ENCODE results near the gene BLOC1S4. TPM values are rescaled to one million over a fixed set of nuclear protein-coding genes. Genes with fewer than 3 reads are reported as not detected.
A peak's percentile ranks its signal among the peaks of the same experiment; 100 is the strongest.

BLOC1S4 gene
- total RNA-seq, 1 experiment from 2014 or later = 15.7 TPM

DNA sequence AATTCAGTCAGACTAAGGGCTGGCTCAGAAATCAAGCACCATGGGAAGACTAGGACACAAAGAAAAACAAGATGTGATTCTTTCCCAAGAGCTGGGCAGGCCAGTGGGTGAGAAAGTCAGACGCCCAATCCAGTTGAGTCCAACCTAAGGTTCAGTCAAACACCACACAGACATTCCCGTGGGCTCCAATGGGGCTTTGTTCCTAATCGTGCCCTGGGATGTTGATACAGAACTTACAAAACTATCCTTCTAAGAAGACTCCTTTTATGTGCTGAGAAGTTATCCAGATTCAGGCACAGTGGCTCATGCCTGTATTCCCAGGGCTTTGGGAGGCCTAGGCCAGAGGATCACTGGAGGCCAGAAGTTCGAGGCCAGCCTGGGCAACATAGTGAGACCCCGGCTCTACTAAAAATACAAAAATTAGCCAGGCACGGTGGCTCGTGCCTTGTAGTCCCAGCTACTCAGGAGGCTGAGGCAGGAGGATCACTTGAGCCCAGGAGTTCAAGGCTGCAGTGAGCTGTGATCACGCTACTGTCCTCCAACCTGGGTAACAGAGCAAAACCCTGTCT lies 3.7 kb downstream of the BLOC1S4 start:
- RAD21 ChIA-PET (ENCODE audit: low non-redundant PET in 1 of 2, low total read pairs in 2 of 2, uncharacterized antibody in 2 of 2, unreplicated experiment in 2 of 2) = interaction anchor here (1.2 to 2.1 kb wide), 2 partner anchors 154 kb away, joined by 11 to 15 read pairs; no protein-coding TSS in a partner anchor
- Histone ChIP-seq H2AFZ (ENCODE audit: low read depth, low read length, poor library complexity, severe bottlenecking) (no peak overlapping the region), H3K27ac (ENCODE audit: low read depth, low read length) (no peak overlapping the region), H3K79me2 (ENCODE audit: insufficient read depth, low read length) (peaks cover 14% of the 10 kb centered on the region), H3K4me2 (ENCODE audit: low read length) (peak overlapping the region; percentile 26; the same call in 1 of the 2 replicates), H3K4me1 (ENCODE audit: control insufficient read depth in 1 of 2, insufficient read depth in 2 of 2, low read length in 2 of 2) (peaks cover 4 to 20% of the 10 kb centered on the region in 2 experiments; a peak in 3 of 4 replicates), H3K27me3 (ENCODE audit: insufficient read depth, low read length) (no peaks in the 10 kb centered on the region), H4K20me1 (ENCODE audit: insufficient read depth) (no peaks in the 10 kb centered on the region), H3K9me3 (ENCODE audit: control insufficient read depth in 1 of 2, insufficient read depth in 1 of 2, low read depth in 1 of 2, low read length in 2 of 2) (no peaks in the 10 kb centered on the region), H3K9ac (ENCODE audit: low read length) (no peak overlapping the region), H3K4me3 (replicated peaks in 1 of 2; ENCODE audit: low read depth in 1 of 2, low read length in 2 of 2) (no peak overlapping the region), H3K9me2 (ENCODE audit: insufficient read depth) (no peaks in the 10 kb centered on the region), H3K36me3 (ENCODE audit: control insufficient read depth in 1 of 2, insufficient read depth in 2 of 2, low read length in 2 of 2) (no peaks in the 10 kb centered on the region)
- POLR2A ChIA-PET = no interaction called here
- CTCF ChIA-PET = interaction anchor here (0.7 to 4.9 kb wide), 8 partner anchors 13 to 363 kb away, joined by 3 to 92 read pairs (median 4); no protein-coding TSS in a partner anchor
- no TSS peak for BruUV-seq (replicated peaks)
- intact Hi-C loops (cut with micrococcal nuclease) = loop anchor here (1.0 to 10.0 kb wide), 4 partner anchors 155 to 468 kb away; no protein-coding TSS in a partner anchor
- DNase-seq (ENCODE audit: low read depth, low spot score) (no peak), ATAC-seq (no peak)
- no peak for TF ChIP-seq ZNF274 (IDR thresholded peaks at IDR 0.05; ENCODE audit: low read depth, low read length)
- TF ChIP-seq, protein P1, sequence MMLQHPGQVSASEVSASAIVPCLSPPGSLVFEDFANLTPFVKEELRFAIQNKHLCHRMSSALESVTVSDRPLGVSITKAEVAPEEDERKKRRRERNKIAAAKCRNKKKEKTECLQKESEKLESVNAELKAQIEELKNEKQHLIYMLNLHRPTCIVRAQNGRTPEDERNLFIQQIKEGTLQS (IDR thresholded peaks at IDR 0.05) = no peak
- no peak for TF ChIP-seq EZH2 (IDR thresholded peaks at IDR 0.05)
- TF ChIP-seq SP1 (IDR thresholded peaks at IDR 0.05; ENCODE audit: low read depth) = no peak
- no peak for TF ChIP-seq SRF (IDR thresholded peaks at IDR 0.05; ENCODE audit: low read depth)

DNA sequence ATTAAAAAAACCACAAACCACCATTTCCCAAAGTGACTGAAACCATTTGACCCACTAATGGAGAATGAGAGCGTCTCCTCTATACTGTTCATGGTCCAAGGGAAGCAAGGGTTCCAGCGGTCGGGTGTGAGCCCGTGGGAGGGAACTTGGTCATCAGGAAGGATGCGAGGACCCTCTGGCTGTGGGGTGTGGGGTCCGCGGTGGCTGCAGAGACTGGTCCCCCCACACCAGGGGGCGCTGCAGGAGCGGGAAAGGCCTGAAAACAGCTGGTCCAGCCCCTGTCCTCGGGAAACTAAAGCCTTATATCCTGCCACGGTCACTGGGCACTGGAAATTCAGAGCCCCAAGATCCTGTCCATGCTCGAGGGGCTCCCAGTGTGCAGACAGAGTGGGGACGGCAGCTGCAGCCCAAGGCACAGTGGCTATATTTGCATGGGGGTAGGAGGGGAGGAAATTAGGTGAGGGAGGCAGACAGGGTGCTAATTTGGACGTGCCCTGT lies 4.3 kb downstream of the BLOC1S4 start:
- Histone ChIP-seq H3K4me2 (ENCODE audit: low read length) (peak overlapping the region; percentile 26), H3K9ac (ENCODE audit: low read length) (no peak overlapping the region), H3K9me2 (ENCODE audit: insufficient read depth) (no peaks in the 10 kb centered on the region), H3K4me3 (replicated peaks in 1 of 2; ENCODE audit: low read depth in 1 of 2, low read length in 2 of 2) (no peak overlapping the region), H3K27ac (ENCODE audit: low read depth, low read length) (no peak overlapping the region), H4K20me1 (ENCODE audit: insufficient read depth) (no peaks in the 10 kb centered on the region), H3K79me2 (ENCODE audit: insufficient read depth, low read length) (peaks cover 14% of the 10 kb centered on the region), H3K9me3 (ENCODE audit: control insufficient read depth in 1 of 2, insufficient read depth in 1 of 2, low read depth in 1 of 2, low read length in 2 of 2) (no peaks in the 10 kb centered on the region), H3K4me1 (ENCODE audit: control insufficient read depth in 1 of 2, insufficient read depth in 2 of 2, low read length in 2 of 2) (peaks cover 4 to 20% of the 10 kb centered on the region in 2 experiments; a peak in 3 of 4 replicates), H2AFZ (ENCODE audit: low read depth, low read length, poor library complexity, severe bottlenecking) (no peak overlapping the region), H3K27me3 (ENCODE audit: insufficient read depth, low read length) (no peaks in the 10 kb centered on the region), H3K36me3 (ENCODE audit: control insufficient read depth in 1 of 2, insufficient read depth in 2 of 2, low read length in 2 of 2) (no peaks in the 10 kb centered on the region)
- intact Hi-C loops (cut with micrococcal nuclease) = loop anchor here (1.0 to 10.0 kb wide), 4 partner anchors 154 to 467 kb away; no protein-coding TSS in a partner anchor
- ATAC-seq (peak; percentile 74), DNase-seq (ENCODE audit: low read depth, low spot score) (peak; percentile 43)
- BruUV-seq (replicated peaks) = no TSS peak
- ChIA-PET RAD21 (ENCODE audit: low non-redundant PET in 1 of 2, low total read pairs in 2 of 2, uncharacterized antibody in 2 of 2, unreplicated experiment in 2 of 2) (interaction anchor here (1.2 to 2.1 kb wide), 2 partner anchors 153 kb away, joined by 11 to 15 read pairs; no protein-coding TSS in a partner anchor), POLR2A (no interaction called here), CTCF (interaction anchor here (0.6 to 4.9 kb wide), 7 partner anchors 13 to 362 kb away, joined by 3 to 92 read pairs (median 5); no protein-coding TSS in a partner anchor)
- TF ChIP-seq RAD21 (IDR thresholded peaks at IDR 0.05; ENCODE audit: low read depth) (peak; percentile 99), EZH2phosphoT487 (IDR thresholded peaks at IDR 0.05; ENCODE audit: borderline replicate concordance) (no peak), ZNF274 (IDR thresholded peaks at IDR 0.05; ENCODE audit: low read depth, low read length) (no peak), ZFX (IDR thresholded peaks at IDR 0.05) (no peak), POLR2A (IDR thresholded peaks at IDR 0.05; ENCODE audit: borderline replicate concordance, extremely low read depth, insufficient read depth, insufficient read length) (no peak)
- TF ChIP-seq, protein P1 (IDR thresholded peaks at IDR 0.05) = no peak
- TF ChIP-seq, protein P2, sequence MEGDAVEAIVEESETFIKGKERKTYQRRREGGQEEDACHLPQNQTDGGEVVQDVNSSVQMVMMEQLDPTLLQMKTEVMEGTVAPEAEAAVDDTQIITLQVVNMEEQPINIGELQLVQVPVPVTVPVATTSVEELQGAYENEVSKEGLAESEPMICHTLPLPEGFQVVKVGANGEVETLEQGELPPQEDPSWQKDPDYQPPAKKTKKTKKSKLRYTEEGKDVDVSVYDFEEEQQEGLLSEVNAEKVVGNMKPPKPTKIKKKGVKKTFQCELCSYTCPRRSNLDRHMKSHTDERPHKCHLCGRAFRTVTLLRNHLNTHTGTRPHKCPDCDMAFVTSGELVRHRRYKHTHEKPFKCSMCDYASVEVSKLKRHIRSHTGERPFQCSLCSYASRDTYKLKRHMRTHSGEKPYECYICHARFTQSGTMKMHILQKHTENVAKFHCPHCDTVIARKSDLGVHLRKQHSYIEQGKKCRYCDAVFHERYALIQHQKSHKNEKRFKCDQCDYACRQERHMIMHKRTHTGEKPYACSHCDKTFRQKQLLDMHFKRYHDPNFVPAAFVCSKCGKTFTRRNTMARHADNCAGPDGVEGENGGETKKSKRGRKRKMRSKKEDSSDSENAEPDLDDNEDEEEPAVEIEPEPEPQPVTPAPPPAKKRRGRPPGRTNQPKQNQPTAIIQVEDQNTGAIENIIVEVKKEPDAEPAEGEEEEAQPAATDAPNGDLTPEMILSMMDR (IDR thresholded peaks at IDR 0.05 in 2 of 3, conservative IDR thresholded peaks at IDR 0.05 in 1 of 3; ENCODE audit: borderline replicate concordance in 1 of 3, insufficient read depth in 1 of 3, low read depth in 2 of 3, low read length in 2 of 3) = peak; percentile 94
